Endothelial cell of hepatic sinusoid (primary cell): ENCODE measurements around the gene BCAP31.
"Not testable (repeated sequence)": the region's sequence is repeated elsewhere in the genome, so short reads cannot be mapped to it uniquely, and the experiment has no call there.

Source experiments
- in situ Hi-C: cut with HindIII; loops from 2 replicates; pipeline ENCODE4 v1.10.0; 2017; ENCODE audit warnings: low sequenced_read_pairs

BCAP31 gene

GRCh38 chrX:153763298-153763932, 39.2 kb upstream of the BCAP31 start:
- in situ Hi-C loops: no loop called here

- in situ Hi-C loops: no loop called here
These were observed 38.5 kb upstream of the BCAP31 start for GRCh38 chrX:153762626-153763173.

GRCh38 chrX:153761863-153762262, 37.7 kb upstream of the BCAP31 start:
- in situ Hi-C loops: no loop called here

GRCh38 chrX:153755136-153755535, 30.9 kb upstream of the BCAP31 start:
- in situ Hi-C loops: no loop called here

- in situ Hi-C loops: no loop called here
These were observed 26.1 kb upstream of the BCAP31 start for GRCh38 chrX:153750127-153750774.

- in situ Hi-C loops: not testable (repeated sequence)
These were observed 24.8 kb upstream of the BCAP31 start for GRCh38 chrX:153749017-153749416.

- in situ Hi-C loops: not testable (repeated sequence)
These were observed 22.8 kb upstream of the BCAP31 start for GRCh38 chrX:153746991-153747390.

GRCh38 chrX:153746359-153746758, 22.2 kb upstream of the BCAP31 start:
- in situ Hi-C loops: no loop called here

- in situ Hi-C loops: not testable (repeated sequence)
These were observed 20.9 kb upstream of the BCAP31 start for GRCh38 chrX:153745067-153745433.

GRCh38 chrX:153744210-153745066, 20.3 kb upstream of the BCAP31 start:
- in situ Hi-C loops: no loop called here

- in situ Hi-C loops: not testable (repeated sequence)
These were observed 19.5 kb upstream of the BCAP31 start for GRCh38 chrX:153743468-153744209.

GRCh38 chrX:153742796-153743467, 18.7 kb upstream of the BCAP31 start:
- in situ Hi-C loops: not testable (repeated sequence)

GRCh38 chrX:153742111-153742510, 17.9 kb upstream of the BCAP31 start:
- in situ Hi-C loops: not testable (repeated sequence)

- in situ Hi-C loops: no loop called here
These were observed 17.3 kb upstream of the BCAP31 start for GRCh38 chrX:153741446-153741845.

GRCh38 chrX:153740631-153741222, 16.5 kb upstream of the BCAP31 start:
- in situ Hi-C loops: no loop called here

GRCh38 chrX:153739754-153740486, 15.7 kb upstream of the BCAP31 start:
- in situ Hi-C loops: no loop called here

- in situ Hi-C loops: no loop called here
These were observed 13.9 kb upstream of the BCAP31 start for GRCh38 chrX:153738056-153738605.

- in situ Hi-C loops: no loop called here
These were observed 12.8 kb upstream of the BCAP31 start for GRCh38 chrX:153736871-153737441.
